Gastroesophageal sphincter (tissue), 3 donors: ENCODE measurements around the gene COTL1.

Experiments used
- EP300 ChIP-seq: sonication (generic); formaldehyde crosslinking; IDR thresholded peaks from one replicate; pipeline ENCODE4 v1.6.1; 2017; ENCODE audit warnings: antibody characterized with exemption, mild to moderate bottlenecking
- POLR2A ChIP-seq, 2 donors: fragments of 450-650 bp; IDR thresholded peaks; one replicate each; pipeline ENCODE4 v1.6.1; 2017; ENCODE audit warnings: antibody characterized with exemption in 2 of 2, mild to moderate bottlenecking in 2 of 2, moderate library complexity in 1 of 2
- POLR2AphosphoS5 ChIP-seq: sonication (generic); formaldehyde crosslinking; IDR thresholded peaks from one replicate; pipeline ENCODE4 v1.6.1; 2017; ENCODE audit warnings: antibody characterized with exemption
- TF ChIP-seq, protein P1 (sequence below), 4 experiments: fragments of 200-600 bp in 2 of 4; fragments of 450-650 bp in 2 of 4; sonication (generic) in 1 of 4; IDR thresholded peaks; one replicate each; pipeline ENCODE4 v1.5.1; 2017 to 2019; ENCODE audit warnings: antibody characterized with exemption in 4 of 4, mild to moderate bottlenecking in 2 of 4, moderate library complexity in 2 of 4

GRCh38 chr16:84606081-84606875, 11.6 kb downstream of the COTL1 start:
- TF ChIP-seq, protein P1, sequence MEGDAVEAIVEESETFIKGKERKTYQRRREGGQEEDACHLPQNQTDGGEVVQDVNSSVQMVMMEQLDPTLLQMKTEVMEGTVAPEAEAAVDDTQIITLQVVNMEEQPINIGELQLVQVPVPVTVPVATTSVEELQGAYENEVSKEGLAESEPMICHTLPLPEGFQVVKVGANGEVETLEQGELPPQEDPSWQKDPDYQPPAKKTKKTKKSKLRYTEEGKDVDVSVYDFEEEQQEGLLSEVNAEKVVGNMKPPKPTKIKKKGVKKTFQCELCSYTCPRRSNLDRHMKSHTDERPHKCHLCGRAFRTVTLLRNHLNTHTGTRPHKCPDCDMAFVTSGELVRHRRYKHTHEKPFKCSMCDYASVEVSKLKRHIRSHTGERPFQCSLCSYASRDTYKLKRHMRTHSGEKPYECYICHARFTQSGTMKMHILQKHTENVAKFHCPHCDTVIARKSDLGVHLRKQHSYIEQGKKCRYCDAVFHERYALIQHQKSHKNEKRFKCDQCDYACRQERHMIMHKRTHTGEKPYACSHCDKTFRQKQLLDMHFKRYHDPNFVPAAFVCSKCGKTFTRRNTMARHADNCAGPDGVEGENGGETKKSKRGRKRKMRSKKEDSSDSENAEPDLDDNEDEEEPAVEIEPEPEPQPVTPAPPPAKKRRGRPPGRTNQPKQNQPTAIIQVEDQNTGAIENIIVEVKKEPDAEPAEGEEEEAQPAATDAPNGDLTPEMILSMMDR (IDR thresholded peaks at IDR 0.05) = no peak
- TF ChIP-seq POLR2AphosphoS5 (no peak), POLR2A (IDR thresholded peaks at IDR 0.05) (no peak), EP300 (no peak)
